T-helper 2 cell treated with Interferon-gamma antibody and Interleukin-4, amounts not matched to agents 5 μg/mL and 100 μg/mL, for 36 hours (primary cell): ENCODE data around the gene THOC2.
"Not testable (repeated sequence)": the region's sequence is repeated elsewhere in the genome, so short reads cannot be mapped to it uniquely, and the experiment has no call there.

ENCODE experiments used
- DNase-seq: peaks from one replicate; pipeline ENCODE4 v3.0.0; 2021; ENCODE audit warnings: low spot score
- H3K27ac Mint-ChIP-seq: one replicate; pipeline ENCODE4 v1.8.0; 2021; ENCODE audit warnings: mild to moderate bottlenecking, mixed read lengths
- H3K27me3 Mint-ChIP-seq: one replicate; pipeline ENCODE4 v1.8.0; 2021; ENCODE audit warnings: low read depth, mixed read lengths
- H3K36me3 Mint-ChIP-seq: one replicate; pipeline ENCODE4 v1.8.0; 2021; ENCODE audit warnings: low read depth, mixed read lengths
- H3K4me1 Mint-ChIP-seq: one replicate; pipeline ENCODE4 v1.8.0; 2021; ENCODE audit warnings: low read depth, mixed read lengths
- H3K4me3 Mint-ChIP-seq: one replicate; pipeline ENCODE4 v1.8.0; 2022; ENCODE audit warnings: mild to moderate bottlenecking, moderate library complexity, mixed read lengths
- H3K9me3 Mint-ChIP-seq: one replicate; pipeline ENCODE4 v1.8.0; 2021; ENCODE audit warnings: mixed read lengths

Gene THOC2

GRCh38 chrX:123728016-123728415, 4.8 kb downstream of the THOC2 start:
- Mint-ChIP-seq H3K27me3 (no peaks in the 10 kb centered on the region), H3K36me3 (peaks cover 9% of the 10 kb centered on the region), H3K4me1 (peaks cover 20% of the 10 kb centered on the region), H3K9me3 (no peaks in the 10 kb centered on the region), H3K27ac (no peak overlapping the region), H3K4me3 (peak overlapping the region; percentile 54)
- DNase-seq, result no peak

DNA sequence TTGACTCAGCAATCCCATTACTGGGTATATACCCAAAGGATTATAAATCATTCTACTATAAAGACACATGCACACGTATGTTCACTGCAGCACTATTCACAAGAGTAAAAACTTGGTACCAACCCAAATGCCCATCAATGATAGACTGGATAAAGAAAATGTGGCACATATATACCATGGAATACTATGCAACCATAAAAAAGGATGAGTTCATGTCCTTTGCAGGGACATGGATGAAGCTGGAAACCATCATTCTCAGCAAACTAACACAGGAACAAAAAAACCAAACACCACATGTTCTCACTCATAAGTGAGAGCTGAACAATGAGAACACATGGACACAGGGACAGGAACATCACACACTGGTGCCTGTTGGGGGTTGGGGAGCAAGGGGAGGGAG, 10.7 kb downstream of the THOC2 start:
- H3K27me3 Mint-ChIP-seq, H3K27ac Mint-ChIP-seq, H3K9me3 Mint-ChIP-seq, H3K4me3 Mint-ChIP-seq, DNase-seq, H3K36me3 Mint-ChIP-seq, H3K4me1 Mint-ChIP-seq: not testable (repeated sequence)

DNA sequence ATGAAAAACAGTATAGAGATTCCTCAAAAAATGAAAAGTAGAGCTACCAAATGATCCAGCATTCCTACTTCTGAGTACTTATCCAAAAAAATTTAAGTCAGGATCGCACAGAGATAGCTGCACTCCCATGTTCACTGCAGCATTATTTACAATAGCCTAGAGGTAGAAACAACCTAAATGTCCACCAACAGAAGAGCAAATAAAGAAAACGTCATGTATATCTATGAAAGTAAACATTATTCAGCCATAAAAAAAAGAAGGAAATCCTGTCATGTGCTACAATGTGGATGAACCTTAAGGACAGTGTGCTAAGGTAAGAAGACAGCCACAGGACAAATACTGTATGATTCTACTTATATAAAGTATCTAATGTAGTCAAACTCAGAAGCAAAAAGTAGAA, 12.4 kb downstream of the THOC2 start:
- peaks cover 6% of the 10 kb centered on the region for H3K4me1 Mint-ChIP-seq
- H3K27me3 Mint-ChIP-seq, result no peaks in the 10 kb centered on the region
- H3K36me3 Mint-ChIP-seq, result peaks cover 11% of the 10 kb centered on the region
- no peak for DNase-seq
- no peaks in the 10 kb centered on the region for H3K9me3 Mint-ChIP-seq
- H3K27ac Mint-ChIP-seq, result no peak overlapping the region
- no peak overlapping the region for H3K4me3 Mint-ChIP-seq

- no peak for DNase-seq
- peaks cover 9% of the 10 kb centered on the region for H3K36me3 Mint-ChIP-seq
- no peaks in the 10 kb centered on the region for H3K9me3 Mint-ChIP-seq
- H3K4me1 Mint-ChIP-seq, result peaks cover 7% of the 10 kb centered on the region
- no peak overlapping the region for H3K4me3 Mint-ChIP-seq
- H3K27me3 Mint-ChIP-seq, result no peaks in the 10 kb centered on the region
- no peak overlapping the region for H3K27ac Mint-ChIP-seq
These were observed 19.0 kb downstream of the THOC2 start for GRCh38 chrX:123713841-123714240.

GRCh38 chrX:123713434-123713833, 19.4 kb downstream of the THOC2 start:
- Mint-ChIP-seq H3K36me3 (peaks cover 9% of the 10 kb centered on the region), H3K4me3 (no peak overlapping the region), H3K27me3 (no peaks in the 10 kb centered on the region), H3K9me3 (no peaks in the 10 kb centered on the region), H3K27ac (no peak overlapping the region), H3K4me1 (peaks cover 7% of the 10 kb centered on the region)
- DNase-seq, result no peak

- not testable (repeated sequence) for H3K27ac Mint-ChIP-seq, DNase-seq, H3K4me3 Mint-ChIP-seq, H3K4me1 Mint-ChIP-seq, H3K9me3 Mint-ChIP-seq, H3K36me3 Mint-ChIP-seq, H3K27me3 Mint-ChIP-seq
These were observed 21.7 kb downstream of the THOC2 start for GRCh38 chrX:123711201-123711600.

DNA sequence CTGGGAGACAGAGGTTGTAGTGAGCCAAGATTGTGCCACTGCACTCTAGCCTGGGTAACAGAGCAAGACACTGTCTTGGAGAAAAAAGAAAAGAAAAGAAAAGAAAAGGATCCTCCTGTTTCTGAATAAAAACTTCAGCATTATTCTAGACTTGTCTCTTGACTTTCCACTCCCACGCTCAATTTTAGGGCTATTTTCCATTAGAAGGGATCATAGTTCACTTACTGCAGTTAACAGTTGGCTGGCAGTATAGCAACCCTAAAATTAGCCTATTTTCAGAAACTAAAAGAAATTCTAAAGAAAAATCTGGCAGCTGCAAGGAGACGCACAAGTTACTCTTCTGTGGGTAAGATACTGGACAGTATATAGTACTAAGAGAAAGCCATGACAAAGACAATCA, 28.1 kb downstream of the THOC2 start:
- Mint-ChIP-seq H3K9me3 (no peaks in the 10 kb centered on the region), H3K27ac (no peak overlapping the region), H3K4me3 (no peak overlapping the region)

DNA sequence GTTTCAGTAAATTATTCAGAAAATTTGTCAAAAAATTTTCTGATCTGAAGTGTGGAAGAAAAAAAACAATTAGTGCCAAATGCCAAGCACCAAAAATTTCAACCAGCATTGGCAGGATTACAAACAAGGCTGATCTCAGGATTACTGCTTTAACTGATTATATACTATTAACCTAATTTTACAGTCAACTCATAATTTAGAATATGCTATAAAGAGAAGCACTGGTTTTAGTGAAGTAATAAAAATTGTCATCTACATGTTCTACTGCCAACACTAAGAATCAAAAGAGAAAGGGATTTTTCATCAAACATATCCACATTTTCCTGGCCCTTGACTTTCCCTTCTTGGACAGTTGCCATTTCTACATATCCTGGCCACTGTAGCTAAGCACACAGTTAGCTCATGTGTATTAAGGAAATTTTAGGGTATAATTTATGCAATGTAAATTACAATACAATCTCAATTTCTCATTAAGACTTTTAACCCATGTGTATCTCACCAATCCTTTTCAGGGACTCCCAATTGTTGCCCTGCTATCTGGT, 33.8 kb downstream of the THOC2 start:
- Mint-ChIP-seq H3K27ac (no peak overlapping the region), H3K9me3 (no peaks in the 10 kb centered on the region), H3K4me1 (no peaks in the 10 kb centered on the region), H3K27me3 (no peaks in the 10 kb centered on the region), H3K36me3 (peaks cover 6% of the 10 kb centered on the region), H3K4me3 (no peak overlapping the region)
- no peak for DNase-seq

More for the DNA sequence above, 28.1 kb downstream of the THOC2 start:
- Mint-ChIP-seq H3K4me1 (peaks cover 12% of the 10 kb centered on the region), H3K27me3 (no peaks in the 10 kb centered on the region), H3K36me3 (peaks cover 8% of the 10 kb centered on the region)
- no peak for DNase-seq

GRCh38 chrX:123696334-123696733, 36.5 kb downstream of the THOC2 start:
- Mint-ChIP-seq H3K4me1 (no peaks in the 10 kb centered on the region), H3K36me3 (peaks cover 10% of the 10 kb centered on the region), H3K27me3 (no peaks in the 10 kb centered on the region), H3K9me3 (no peaks in the 10 kb centered on the region), H3K4me3 (no peak overlapping the region), H3K27ac (no peak overlapping the region)
- no peak for DNase-seq

GRCh38 chrX:123695242-123695641, 37.6 kb downstream of the THOC2 start:
- no peak for DNase-seq
- no peaks in the 10 kb centered on the region for H3K9me3 Mint-ChIP-seq
- no peak overlapping the region for H3K4me3 Mint-ChIP-seq
- H3K27me3 Mint-ChIP-seq, result no peaks in the 10 kb centered on the region
- no peak overlapping the region for H3K27ac Mint-ChIP-seq
- no peaks in the 10 kb centered on the region for H3K4me1 Mint-ChIP-seq
- H3K36me3 Mint-ChIP-seq, result peaks cover 13% of the 10 kb centered on the region

GRCh38 chrX:123691776-123692175, 41.1 kb downstream of the THOC2 start:
- peaks cover 26% of the 10 kb centered on the region for H3K36me3 Mint-ChIP-seq
- H3K27me3 Mint-ChIP-seq, result no peaks in the 10 kb centered on the region
- no peak overlapping the region for H3K27ac Mint-ChIP-seq
- no peak overlapping the region for H3K4me3 Mint-ChIP-seq
- H3K9me3 Mint-ChIP-seq, result no peaks in the 10 kb centered on the region
- no peaks in the 10 kb centered on the region for H3K4me1 Mint-ChIP-seq
- no peak for DNase-seq

GRCh38 chrX:123688524-123688923, 44.3 kb downstream of the THOC2 start:
- Mint-ChIP-seq H3K4me1 (no peaks in the 10 kb centered on the region), H3K27me3 (no peaks in the 10 kb centered on the region), H3K36me3 (peaks cover 35% of the 10 kb centered on the region), H3K9me3 (no peaks in the 10 kb centered on the region), H3K27ac (no peak overlapping the region), H3K4me3 (no peak overlapping the region)
- DNase-seq, result no peak

DNA sequence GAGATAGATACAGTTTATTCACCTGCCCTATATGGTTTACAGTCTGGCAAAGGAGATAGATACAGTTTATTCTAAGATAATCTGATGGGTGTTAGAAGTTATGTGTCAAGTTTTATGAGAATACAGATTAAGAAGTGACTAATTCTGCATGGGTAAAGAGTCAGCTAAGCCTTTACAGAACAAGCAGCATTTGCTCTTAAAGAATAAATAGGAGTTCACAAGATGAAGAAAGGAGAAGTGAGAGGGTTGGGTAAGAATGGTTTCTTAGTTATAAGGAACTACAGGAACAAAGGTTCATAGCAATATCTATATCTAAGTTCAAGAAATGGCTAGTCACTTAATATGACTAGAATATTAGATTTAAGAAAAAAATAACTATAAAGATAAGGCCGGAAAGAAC, 47.6 kb downstream of the THOC2 start:
- H3K27me3 Mint-ChIP-seq, result no peaks in the 10 kb centered on the region
- no peaks in the 10 kb centered on the region for H3K9me3 Mint-ChIP-seq
- no peak for DNase-seq
- H3K4me1 Mint-ChIP-seq, result no peaks in the 10 kb centered on the region
- no peak overlapping the region for H3K27ac Mint-ChIP-seq
- H3K36me3 Mint-ChIP-seq, result peaks cover 50% of the 10 kb centered on the region
- H3K4me3 Mint-ChIP-seq, result no peak overlapping the region

- no peaks in the 10 kb centered on the region for H3K27me3 Mint-ChIP-seq
- no peaks in the 10 kb centered on the region for H3K9me3 Mint-ChIP-seq
- DNase-seq, result no peak
- H3K4me3 Mint-ChIP-seq, result no peak overlapping the region
- peaks cover 2% of the 10 kb centered on the region for H3K4me1 Mint-ChIP-seq
- H3K27ac Mint-ChIP-seq, result no peak overlapping the region
- H3K36me3 Mint-ChIP-seq, result peaks cover 46% of the 10 kb centered on the region
These were observed 50.7 kb downstream of the THOC2 start for GRCh38 chrX:123682186-123682585.

DNA sequence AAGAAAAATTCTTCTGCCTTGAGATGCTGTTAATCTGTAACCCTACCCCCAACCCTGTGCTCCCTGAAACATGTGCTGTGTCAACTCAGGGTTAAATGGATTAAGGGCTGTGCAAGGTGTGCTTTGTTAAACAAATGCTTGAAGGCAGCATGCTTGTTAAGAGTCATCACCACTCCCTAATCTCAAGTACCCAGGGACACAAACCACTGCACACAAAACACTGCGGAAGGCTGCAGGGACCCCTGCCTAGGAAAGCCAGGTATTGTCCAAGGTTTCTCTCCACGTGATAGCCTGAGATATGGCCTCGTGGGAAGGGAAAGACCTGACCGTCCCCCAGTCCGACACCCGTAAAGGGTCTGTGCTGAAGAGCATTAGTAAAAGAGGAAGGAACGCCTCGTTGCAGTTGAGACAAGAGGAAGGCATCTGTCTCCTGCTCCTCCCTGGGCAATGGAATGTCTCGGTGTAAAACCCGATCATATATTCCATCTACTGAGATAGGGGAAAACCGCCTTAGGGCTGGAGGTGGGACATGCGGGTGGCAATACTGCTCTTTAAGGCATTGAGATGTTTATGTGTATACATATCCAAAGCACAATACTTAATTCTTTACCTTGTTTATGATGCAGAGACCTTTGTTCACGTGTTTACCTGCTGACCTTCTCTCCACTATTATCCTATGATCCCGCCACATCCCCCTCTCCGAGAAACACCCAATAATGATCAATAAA, 53.0 kb downstream of the THOC2 start:
- H3K9me3 Mint-ChIP-seq, H3K4me1 Mint-ChIP-seq, H3K27ac Mint-ChIP-seq, DNase-seq, H3K4me3 Mint-ChIP-seq, H3K27me3 Mint-ChIP-seq: not testable (repeated sequence)
- peaks cover 39% of the 10 kb centered on the region for H3K36me3 Mint-ChIP-seq
